Measurements from ENCODE around the gene FMO5.
A peak's percentile ranks its signal among the peaks of the same experiment; 100 is the strongest.
"Not testable (repeated sequence)": the region's sequence is repeated elsewhere in the genome, so short reads cannot be mapped to it uniquely, and the experiment has no call there.

FMO5 gene

GRCh38 chr1:147225193-147225730, at the start of gene FMO5:
FMO5 (minus strand) TSS chr1:147225339; CDS start chr1:147225029, 310 bp downstream.
- DNase-seq: no peak

- DNase-seq: peak; percentile 51
These were observed 48.5 kb upstream of the FMO5 start for GRCh38 chr1:147273409-147274336.

GRCh38 chr1:147272042-147272441, 46.9 kb upstream of the FMO5 start:
- DNase-seq: peak; percentile 10

GRCh38 chr1:147270721-147271120, 45.6 kb upstream of the FMO5 start:
- no peak for DNase-seq

- DNase-seq: no peak
These were observed 42.6 kb upstream of the FMO5 start for GRCh38 chr1:147267711-147268110.

GRCh38 chr1:147266381-147266780, 41.2 kb upstream of the FMO5 start:
- DNase-seq: no peak

- DNase-seq: no peak
These were observed 39.1 kb upstream of the FMO5 start for GRCh38 chr1:147264158-147264768.

GRCh38 chr1:147260956-147261355, 35.8 kb upstream of the FMO5 start:
- no peak for DNase-seq

- no peak for DNase-seq
These were observed 27.4 kb upstream of the FMO5 start for GRCh38 chr1:147252540-147252939.

- DNase-seq: no peak
These were observed 22.6 kb upstream of the FMO5 start for GRCh38 chr1:147247656-147248238.

GRCh38 chr1:147246910-147247655, 21.9 kb upstream of the FMO5 start:
- DNase-seq: no peak

- no peak for DNase-seq
These were observed 21.0 kb upstream of the FMO5 start for GRCh38 chr1:147246044-147246690.

GRCh38 chr1:147245586-147246021, 20.5 kb upstream of the FMO5 start:
- no peak for DNase-seq

GRCh38 chr1:147245129-147245528, 20.0 kb upstream of the FMO5 start:
- no peak for DNase-seq

GRCh38 chr1:147243841-147244240, 18.7 kb upstream of the FMO5 start:
- DNase-seq: no peak

- DNase-seq: peak; percentile 19
These were observed 18.1 kb upstream of the FMO5 start for GRCh38 chr1:147243228-147243685.

GRCh38 chr1:147242449-147243227, 17.5 kb upstream of the FMO5 start, which contains the start of gene CHD1L:
CHD1L (plus strand) TSS chr1:147242684; CDS start chr1:147242704, 20 bp downstream.
- DNase-seq: peak; percentile 92

GRCh38 chr1:147241934-147242448, 16.9 kb upstream of the FMO5 start:
- DNase-seq: no peak

GRCh38 chr1:147240131-147240721, 15.1 kb upstream of the FMO5 start:
- DNase-seq: not testable (repeated sequence)
